Prostate gland (tissue), 2 donors: Measurements from ENCODE around the gene ESF1.

ENCODE experiments used
- CTCF ChIP-seq, 4 experiments: fragments of 200-600 bp in 2 of 4; fragments of 450-650 bp in 2 of 4; sonication (generic) in 2 of 4; IDR thresholded peaks; 1 replicate in 3 of 4; 2 replicates in 1 of 4; pipeline ENCODE4 v1.5.1; 2016 to 2019; ENCODE audit warnings: antibody characterized with exemption in 4 of 4, mild to moderate bottlenecking in 2 of 4, moderate library complexity in 2 of 4
- POLR2A ChIP-seq: fragments of 450-650 bp; IDR thresholded peaks from one replicate; pipeline ENCODE4 v1.6.1; 2016; ENCODE audit warnings: antibody characterized with exemption, mild to moderate bottlenecking

GRCh38 chr20:13703265-13703664 is 81.5 kb downstream of the ESF1 start:
- TF ChIP-seq POLR2A (no peak), CTCF (IDR thresholded peaks at IDR 0.05) (no peak)
